Fibroblast of skin of left quadriceps (primary cell): ENCODE measurements around the gene PRCD.

Experiments
- DNase-seq, 2 experiments: peaks; one replicate each; pipeline ENCODE4 v3.0.0-alpha.2; 2013; ENCODE audit warnings: low read depth in 2 of 2

PRCD gene

GRCh38 chr17:76539631-76540271 lies at the start of gene PRCD:
PRCD (plus strand) TSS chr17:76540044; CDS start chr17:76540142, 98 bp downstream.
- DNase-seq: no peak

DNA sequence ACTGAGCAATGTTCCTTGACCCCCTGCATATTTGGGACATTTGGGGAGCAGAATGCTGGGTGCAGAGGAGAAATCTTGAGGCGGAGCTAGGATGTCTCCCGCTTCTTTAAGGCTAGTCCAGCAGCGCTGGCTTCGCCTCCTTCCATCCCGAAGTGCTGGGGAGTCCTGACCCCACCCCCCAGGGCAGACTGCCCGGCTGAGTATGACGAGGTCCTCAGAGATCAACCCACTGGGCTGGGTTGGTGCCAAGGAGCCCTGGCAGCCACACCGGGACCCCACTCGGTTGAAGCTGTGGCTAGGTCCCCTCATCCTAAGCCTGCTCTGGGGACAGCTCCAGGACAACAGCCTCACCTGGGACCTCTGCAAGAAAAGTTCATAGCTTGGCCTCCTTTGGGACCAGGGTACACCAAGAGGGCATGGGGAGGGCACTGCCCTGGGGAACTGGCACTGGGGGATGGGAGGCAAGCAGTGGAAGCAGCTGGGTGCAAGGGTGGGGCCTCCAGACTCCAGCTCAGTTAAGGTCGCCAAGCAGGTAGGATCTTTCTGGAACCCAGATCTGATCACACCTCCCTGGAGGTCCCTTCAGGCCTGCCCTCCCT lies 49.6 kb upstream of the PRCD start:
- DNase-seq: no peak

DNA sequence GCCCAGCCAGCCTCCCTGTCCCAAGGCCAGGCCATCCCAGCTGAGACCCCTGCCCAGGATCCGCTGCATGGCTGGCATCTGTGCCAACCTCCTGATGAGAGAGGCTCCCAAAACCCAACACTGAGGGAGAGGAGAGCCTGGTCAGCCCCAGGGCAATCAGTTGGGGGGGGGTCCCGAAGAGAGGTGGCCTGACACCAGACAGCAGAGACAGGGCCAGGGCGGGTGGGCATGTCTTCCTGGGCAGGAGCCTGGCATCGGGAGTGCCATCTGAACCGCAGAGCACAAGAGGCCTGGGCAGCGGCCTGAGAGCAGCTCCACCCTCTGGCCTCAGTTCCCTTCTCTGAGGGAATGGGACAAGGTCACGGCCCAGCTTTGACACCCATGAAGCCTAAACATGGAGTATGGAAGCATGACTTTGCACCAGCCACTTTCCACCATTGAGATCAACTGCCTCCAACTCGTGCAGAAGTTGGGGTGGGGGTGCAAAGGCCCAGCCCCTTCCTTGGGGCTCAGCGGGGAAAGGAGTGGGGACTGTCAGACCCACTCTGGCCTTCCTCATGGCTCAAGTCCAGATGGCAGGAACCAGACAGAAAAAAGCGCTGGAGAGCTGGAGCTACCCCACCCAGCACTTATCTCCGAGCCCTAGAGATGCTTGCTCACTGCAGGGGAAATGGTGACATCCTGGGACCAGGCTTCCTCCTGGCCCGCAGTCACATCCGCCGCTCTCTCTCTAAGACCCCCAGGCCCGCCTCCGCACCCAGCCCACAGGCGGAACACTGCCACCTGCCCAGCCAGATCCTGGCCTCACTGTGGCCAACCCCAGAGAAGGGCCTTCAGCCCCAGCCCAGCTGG lies 48.3 kb upstream of the PRCD start:
- no peak for DNase-seq

DNA sequence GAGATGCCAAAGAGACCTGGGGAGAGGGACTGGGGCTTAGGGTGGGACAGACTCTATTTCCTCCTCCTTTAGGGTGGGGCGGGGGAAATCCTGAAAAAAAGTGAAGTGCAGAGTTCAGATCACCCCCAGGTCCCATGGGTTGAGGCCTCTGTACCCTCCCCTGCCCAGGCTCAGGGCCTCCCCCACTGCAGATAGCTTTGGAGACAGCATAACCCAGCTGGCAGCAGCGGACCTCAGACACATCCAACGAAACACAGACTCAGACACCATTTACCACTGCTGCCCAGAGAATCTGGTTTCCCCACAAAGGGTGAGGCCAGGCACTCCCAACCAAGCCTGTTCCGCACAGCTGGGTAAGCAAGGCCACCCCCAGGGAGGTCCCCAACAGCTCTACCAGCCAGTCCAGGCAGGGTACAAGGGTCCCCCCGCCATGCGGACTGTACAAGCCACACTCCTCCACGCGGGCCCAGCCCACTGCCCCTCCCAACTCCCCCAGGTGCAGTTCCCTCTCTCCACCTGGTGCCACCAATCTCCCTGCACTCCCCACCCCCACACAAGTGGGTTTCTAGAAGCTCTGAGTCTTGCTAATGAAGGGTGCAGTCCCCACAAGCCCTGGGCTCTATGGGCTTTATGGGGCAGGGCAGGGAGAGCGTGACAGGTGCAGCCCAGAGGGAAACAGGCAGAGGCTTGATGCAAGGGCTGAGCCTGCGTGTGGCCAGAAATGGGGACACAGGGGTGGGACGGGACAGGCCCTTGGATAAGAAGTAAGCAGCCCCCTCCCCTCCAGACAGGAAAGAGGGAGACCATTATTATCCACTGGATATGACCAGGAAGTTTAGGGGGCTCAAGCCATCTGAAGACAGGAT lies 47.5 kb upstream of the PRCD start:
- no peak for DNase-seq

DNA sequence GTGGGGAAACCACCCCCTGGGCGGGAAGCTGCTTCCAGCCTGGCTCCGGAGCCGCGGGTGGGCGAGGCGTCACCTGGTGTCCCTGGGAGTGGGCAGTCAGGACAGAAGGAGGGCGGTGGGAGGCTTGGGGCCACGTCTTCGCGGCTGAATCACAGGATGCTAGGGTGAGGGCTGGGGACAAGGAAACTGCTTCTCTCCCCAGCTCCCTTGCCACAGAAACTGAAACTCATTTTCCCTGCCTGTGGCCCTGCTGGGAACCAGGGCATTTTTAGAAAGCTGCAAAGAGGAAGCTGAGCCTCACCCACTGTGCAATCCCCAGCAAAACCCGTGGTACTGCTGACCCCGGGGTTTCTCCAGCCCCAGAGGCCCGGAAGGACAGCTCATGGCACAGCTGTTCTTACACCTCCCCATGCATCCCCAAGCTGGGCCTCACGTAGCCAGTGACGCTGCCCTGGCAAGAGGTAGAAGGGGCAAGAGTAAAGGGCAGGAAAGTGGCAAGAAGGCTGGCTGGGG lies 46.8 kb upstream of the PRCD start:
- no peak for DNase-seq

DNA sequence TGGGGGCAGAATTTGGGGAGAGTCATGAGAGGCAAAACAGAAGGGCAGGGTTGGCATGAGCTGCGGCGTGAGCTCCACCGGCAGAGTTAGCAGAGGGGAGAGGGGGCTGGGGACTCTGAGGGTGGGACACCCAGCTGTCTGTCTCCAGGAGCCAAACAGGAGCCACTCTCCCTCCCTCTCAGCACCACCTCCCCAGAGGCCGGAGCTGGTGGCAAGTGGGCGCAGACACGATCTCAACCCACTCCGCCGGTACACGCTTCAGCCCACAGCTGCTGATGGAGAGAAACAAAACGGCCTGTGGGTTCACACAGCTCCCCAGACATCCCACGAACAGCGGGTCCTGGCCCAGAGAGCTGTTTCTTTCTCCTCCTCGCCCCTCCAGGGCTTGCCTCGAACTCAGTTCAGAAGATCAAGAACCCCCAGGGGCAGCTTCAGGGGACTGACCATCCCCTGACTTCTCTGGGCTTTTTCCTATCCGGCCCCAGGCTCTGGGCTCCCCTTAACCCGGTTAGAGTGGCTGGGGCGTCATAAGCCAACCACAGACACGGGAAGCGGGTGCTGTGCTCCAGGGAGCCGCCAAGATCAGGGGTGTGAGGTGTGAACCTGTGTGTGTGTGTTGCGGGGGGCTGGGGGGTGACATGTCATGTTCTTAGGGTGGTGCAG lies 46.2 kb upstream of the PRCD start:
- DNase-seq: no peak

GRCh38 chr17:76495663-76496400 lies 44.0 kb upstream of the PRCD start:
- no peak for DNase-seq

DNA sequence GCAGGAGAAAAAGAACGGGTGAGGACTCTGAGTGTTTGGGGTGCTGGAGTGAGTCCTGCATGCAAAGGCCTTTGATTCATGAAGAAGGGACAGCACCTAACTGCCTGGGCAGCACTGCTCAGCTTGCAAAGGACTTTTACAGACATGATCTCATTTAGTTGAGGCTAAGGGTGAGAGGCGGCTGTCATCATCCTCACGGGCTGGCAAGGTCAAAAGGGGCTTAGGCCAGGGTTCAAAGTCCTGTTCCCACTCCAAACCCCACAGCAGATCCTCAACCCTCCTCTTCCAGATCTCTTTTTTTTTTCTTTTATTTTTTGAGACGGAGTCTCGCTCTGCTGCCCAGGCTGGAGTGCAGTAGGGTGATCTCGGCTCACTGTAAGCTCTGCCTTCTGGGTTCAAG lies 43.4 kb upstream of the PRCD start:
- DNase-seq: no peak

DNA sequence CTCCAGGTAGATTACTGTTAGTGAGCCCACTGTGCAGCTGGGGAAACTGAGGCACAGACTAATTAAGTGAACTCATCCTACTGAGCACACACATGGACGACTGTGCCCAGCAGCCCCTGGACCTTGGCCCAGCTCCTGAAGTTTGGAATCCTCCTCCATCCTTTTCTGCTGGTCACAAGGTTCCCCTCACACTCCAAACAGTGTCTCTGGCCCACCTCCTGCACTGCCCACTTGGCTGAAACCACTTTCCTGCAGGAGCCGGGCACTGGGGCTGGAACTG lies 42.2 kb upstream of the PRCD start:
- DNase-seq: no peak

GRCh38 chr17:76497979-76498875 lies 41.6 kb upstream of the PRCD start:
- peak in 1 of 2 experiments; percentile 49 for DNase-seq

- no peak for DNase-seq
Measured at GRCh38 chr17:76498876-76499251, 41.0 kb upstream of the PRCD start.

GRCh38 chr17:76499267-76499667 lies 40.6 kb upstream of the PRCD start:
- no peak for DNase-seq

- no peak for DNase-seq
Measured at GRCh38 chr17:76500074-76500746, 39.6 kb upstream of the PRCD start.

GRCh38 chr17:76500747-76501017 lies 39.2 kb upstream of the PRCD start:
- DNase-seq: no peak

DNA sequence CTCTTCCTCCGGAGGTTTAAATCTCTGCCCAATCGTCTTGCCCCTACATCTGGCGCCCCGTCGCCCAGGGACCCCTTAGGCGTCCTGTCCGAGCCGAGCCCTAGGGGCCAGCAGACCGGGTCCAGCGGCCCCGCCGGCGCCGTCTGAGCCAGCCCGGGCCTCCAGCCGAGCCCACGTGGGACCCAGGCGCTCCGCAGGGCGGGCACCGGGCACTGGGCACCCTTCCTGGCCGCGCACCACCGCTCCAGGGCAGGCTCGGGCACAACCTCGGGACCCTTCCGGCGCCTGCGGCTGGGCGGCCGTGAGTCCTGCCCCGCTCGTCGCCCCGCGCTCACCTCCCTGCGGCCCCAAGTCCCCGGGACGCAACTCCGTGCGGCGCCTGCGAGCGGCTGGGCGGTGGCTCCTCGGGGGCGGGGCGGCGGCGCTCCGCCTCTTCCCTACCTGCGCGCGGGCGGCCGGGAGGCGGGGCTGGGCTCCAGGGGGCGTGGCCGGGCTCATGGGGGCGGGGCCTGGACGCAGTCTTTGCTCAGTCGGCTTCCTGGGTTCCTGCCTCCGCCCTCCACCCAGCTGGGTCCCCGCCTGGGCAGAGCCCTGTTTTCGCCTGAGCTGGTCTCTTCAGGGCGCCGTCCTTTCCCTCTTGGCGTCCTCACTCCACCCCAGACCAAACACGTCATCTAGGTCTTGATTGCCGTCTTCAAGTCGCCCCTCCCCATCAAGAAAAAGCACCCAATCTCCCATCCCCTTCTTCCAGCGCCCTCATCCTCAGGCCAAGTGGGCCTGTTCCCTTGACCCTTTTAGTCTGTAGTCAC lies 38.6 kb upstream of the PRCD start, which contains the start of gene RHBDF2:
Gene RHBDF2 (minus strand): TSS at position 406 of the 809 bp plus-strand sequence. CDS start 19,899 bp downstream, outside the sequence.
- DNase-seq: no peak

DNA sequence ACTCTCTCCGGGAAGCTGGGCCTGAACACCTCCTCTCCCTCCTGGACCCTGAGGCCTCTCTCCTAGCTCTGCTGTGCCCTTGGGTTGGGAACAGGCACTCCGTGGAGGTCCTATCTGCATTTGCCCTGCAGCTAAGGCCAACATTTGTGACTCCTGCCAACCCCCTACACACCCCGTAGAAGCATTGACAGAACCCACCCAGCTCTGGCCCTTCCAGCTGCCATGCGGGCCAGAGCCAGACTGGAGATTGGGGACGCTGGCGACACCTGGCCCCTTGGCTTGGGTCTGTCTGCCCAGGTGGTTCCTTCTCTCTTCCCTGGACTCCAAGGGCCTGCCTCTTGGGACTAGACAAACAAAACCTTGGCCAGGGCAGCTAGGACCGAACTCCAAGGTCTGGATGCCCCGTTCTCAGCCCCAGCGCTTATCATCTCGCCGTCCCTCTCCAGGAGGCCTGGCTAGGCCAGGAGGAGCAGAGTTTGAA lies 38.0 kb upstream of the PRCD start:
- no peak for DNase-seq

GRCh38 chr17:76502341-76503211 lies 37.3 kb upstream of the PRCD start:
- no peak for DNase-seq
